HG03066 (cell line): ENCODE results near the gene MEF2A.

Experiments
- ATAC-seq: cut with Tn5 transposase; IDR thresholded peaks from one replicate; pipeline ENCODE4 v1.9.1; 2021; ENCODE audit warnings: low read depth; ENCODE audit not compliant: unreplicated experiment

MEF2A gene

GRCh38 chr15:99562238-99562637 lies 3.5 kb upstream of the MEF2A start:
- ATAC-seq = no peak

- ATAC-seq = peak; percentile 30
Observed at GRCh38 chr15:99564221-99565048, 1.3 kb upstream of the MEF2A start.

GRCh38 chr15:99565049-99565298 lies 810 bp upstream of the MEF2A start:
- ATAC-seq = no peak

GRCh38 chr15:99566157-99566897 lies 543 bp downstream of the MEF2A start:
- no peak for ATAC-seq

- no peak for ATAC-seq
Observed at GRCh38 chr15:99568625-99569352, 3.0 kb downstream of the MEF2A start.

GRCh38 chr15:99571299-99571698 lies 5.5 kb downstream of the MEF2A start:
- no peak for ATAC-seq

GRCh38 chr15:99574048-99574447 lies 8.3 kb downstream of the MEF2A start:
- ATAC-seq = no peak

- ATAC-seq = no peak
Observed at GRCh38 chr15:99574502-99574901, 8.7 kb downstream of the MEF2A start.

- ATAC-seq = no peak
Observed at GRCh38 chr15:99578809-99579208, 13.0 kb downstream of the MEF2A start.

GRCh38 chr15:99580076-99580475 lies 14.3 kb downstream of the MEF2A start:
- ATAC-seq = no peak

- no peak for ATAC-seq
Observed at GRCh38 chr15:99582508-99582960, 16.8 kb downstream of the MEF2A start.

- no peak for ATAC-seq
Observed at GRCh38 chr15:99584081-99584600, 18.4 kb downstream of the MEF2A start.

GRCh38 chr15:99586121-99586520 lies 20.3 kb downstream of the MEF2A start:
- ATAC-seq = no peak

- no peak for ATAC-seq
Observed at GRCh38 chr15:99589801-99590200, 24.0 kb downstream of the MEF2A start.

- no peak for ATAC-seq
Observed at GRCh38 chr15:99590913-99591646, 25.3 kb downstream of the MEF2A start.

GRCh38 chr15:99592145-99592791 lies 26.5 kb downstream of the MEF2A start:
- ATAC-seq = no peak

- ATAC-seq = no peak
Observed at GRCh38 chr15:99593070-99593469, 27.3 kb downstream of the MEF2A start.

- no peak for ATAC-seq
Observed at GRCh38 chr15:99594916-99595315, 29.1 kb downstream of the MEF2A start.

GRCh38 chr15:99598296-99598695 lies 32.5 kb downstream of the MEF2A start:
- ATAC-seq = no peak

- no peak for ATAC-seq
Observed at GRCh38 chr15:99603828-99604227, 38.0 kb downstream of the MEF2A start.
